ENCODE measurements around the gene PDZRN4. TPM values are rescaled to one million over a fixed set of nuclear protein-coding genes. Genes with fewer than 3 reads are reported as not detected.

PDZRN4 gene
- polyA plus RNA-seq, 1 donor from 2014 or later: 46.7 TPM

DNA sequence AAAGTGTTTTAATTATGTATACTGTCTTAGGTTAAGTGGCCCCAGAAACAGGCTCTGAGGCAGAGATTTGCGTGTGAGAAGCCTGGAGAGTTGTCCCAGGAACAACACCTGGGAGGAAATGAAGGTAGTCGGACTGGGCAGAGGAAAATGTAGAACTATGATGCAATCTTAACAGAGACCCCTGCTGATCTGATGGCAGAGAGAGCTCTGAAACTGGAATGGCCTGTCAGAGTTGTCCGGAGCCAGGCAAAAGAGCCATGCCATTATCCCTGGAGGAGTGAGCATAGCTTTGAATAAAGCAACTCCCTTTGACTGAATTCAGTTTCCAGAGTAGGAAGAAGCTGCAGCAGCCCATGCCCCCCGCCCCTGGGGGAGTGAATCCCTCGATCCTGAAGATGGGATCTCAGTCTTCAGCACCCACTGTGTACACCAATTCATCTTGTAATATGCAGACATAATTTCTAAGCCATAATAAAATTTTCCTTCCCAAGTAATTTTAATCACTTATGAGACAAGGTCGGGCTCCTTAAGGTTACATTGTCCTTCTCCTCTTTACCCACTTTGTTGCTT lies 264.8 kb downstream of the PDZRN4 start:
- no peaks in the 10 kb centered on the region for H3K79me2 ChIP-seq (replicated peaks; ENCODE audit: insufficient read depth, low read length)
- no peak overlapping the region for H3K9ac ChIP-seq (ENCODE audit: low read length)
- H3K9me3 ChIP-seq (ENCODE audit: low read length): no peaks in the 10 kb centered on the region
- H3K27ac ChIP-seq (ENCODE audit: low read length): no peak overlapping the region
- H3K27me3 ChIP-seq (ENCODE audit: insufficient read depth, low read depth, low read length): no peaks in the 10 kb centered on the region
- no peak overlapping the region for H2AFZ ChIP-seq (ENCODE audit: low read depth, low read length)
- TF ChIP-seq POLR2AphosphoS5 (IDR thresholded peaks at IDR 0.05) (no peak), MXI1 (conservative IDR thresholded peaks at IDR 0.05; ENCODE audit: poor library complexity, severe bottlenecking) (no peak)
- TF ChIP-seq, protein P1, sequence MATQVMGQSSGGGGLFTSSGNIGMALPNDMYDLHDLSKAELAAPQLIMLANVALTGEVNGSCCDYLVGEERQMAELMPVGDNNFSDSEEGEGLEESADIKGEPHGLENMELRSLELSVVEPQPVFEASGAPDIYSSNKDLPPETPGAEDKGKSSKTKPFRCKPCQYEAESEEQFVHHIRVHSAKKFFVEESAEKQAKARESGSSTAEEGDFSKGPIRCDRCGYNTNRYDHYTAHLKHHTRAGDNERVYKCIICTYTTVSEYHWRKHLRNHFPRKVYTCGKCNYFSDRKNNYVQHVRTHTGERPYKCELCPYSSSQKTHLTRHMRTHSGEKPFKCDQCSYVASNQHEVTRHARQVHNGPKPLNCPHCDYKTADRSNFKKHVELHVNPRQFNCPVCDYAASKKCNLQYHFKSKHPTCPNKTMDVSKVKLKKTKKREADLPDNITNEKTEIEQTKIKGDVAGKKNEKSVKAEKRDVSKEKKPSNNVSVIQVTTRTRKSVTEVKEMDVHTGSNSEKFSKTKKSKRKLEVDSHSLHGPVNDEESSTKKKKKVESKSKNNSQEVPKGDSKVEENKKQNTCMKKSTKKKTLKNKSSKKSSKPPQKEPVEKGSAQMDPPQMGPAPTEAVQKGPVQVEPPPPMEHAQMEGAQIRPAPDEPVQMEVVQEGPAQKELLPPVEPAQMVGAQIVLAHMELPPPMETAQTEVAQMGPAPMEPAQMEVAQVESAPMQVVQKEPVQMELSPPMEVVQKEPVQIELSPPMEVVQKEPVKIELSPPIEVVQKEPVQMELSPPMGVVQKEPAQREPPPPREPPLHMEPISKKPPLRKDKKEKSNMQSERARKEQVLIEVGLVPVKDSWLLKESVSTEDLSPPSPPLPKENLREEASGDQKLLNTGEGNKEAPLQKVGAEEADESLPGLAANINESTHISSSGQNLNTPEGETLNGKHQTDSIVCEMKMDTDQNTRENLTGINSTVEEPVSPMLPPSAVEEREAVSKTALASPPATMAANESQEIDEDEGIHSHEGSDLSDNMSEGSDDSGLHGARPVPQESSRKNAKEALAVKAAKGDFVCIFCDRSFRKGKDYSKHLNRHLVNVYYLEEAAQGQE (IDR thresholded peaks at IDR 0.05; ENCODE audit: borderline replicate concordance): no peak
- no peaks in the 10 kb centered on the region for H4K20me1 ChIP-seq (ENCODE audit: insufficient read depth)
- H3K4me2 ChIP-seq (ENCODE audit: low read length): no peak overlapping the region
- H3K4me3 ChIP-seq (ENCODE audit: low read length): no peak overlapping the region
- H3K36me3 ChIP-seq (ENCODE audit: insufficient read depth, low read length): no peaks in the 10 kb centered on the region
- no peaks in the 10 kb centered on the region for H3K9me2 ChIP-seq (ENCODE audit: insufficient read depth, low read length)
- no peaks in the 10 kb centered on the region for H3F3A ChIP-seq (ENCODE audit: insufficient read depth, low read length, poor library complexity, severe bottlenecking)

DNA sequence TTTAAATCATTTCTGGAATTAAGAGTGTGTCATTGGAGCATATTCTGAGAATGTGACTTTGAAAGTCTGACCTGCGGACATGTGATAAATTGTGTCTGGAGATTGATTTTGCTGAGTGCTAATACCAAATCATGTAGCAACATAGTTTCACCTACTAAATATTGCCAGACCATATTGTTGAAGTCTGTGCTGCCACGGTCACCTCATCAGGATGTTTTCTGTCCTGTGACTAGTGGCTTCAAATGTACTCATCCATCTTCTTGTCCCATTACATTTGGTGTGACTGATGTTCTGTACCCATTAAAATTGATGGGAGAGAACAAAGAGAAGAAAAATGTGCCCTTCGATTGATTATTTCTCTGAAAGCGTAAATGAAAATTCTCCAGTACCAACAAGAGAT lies 265.3 kb downstream of the PDZRN4 start:
- H3K4me3 ChIP-seq (ENCODE audit: low read length): no peak overlapping the region
- no peaks in the 10 kb centered on the region for H3K27me3 ChIP-seq (ENCODE audit: insufficient read depth, low read depth, low read length)
- H3K27ac ChIP-seq (ENCODE audit: low read length): no peak overlapping the region
- TF ChIP-seq, protein P2, sequence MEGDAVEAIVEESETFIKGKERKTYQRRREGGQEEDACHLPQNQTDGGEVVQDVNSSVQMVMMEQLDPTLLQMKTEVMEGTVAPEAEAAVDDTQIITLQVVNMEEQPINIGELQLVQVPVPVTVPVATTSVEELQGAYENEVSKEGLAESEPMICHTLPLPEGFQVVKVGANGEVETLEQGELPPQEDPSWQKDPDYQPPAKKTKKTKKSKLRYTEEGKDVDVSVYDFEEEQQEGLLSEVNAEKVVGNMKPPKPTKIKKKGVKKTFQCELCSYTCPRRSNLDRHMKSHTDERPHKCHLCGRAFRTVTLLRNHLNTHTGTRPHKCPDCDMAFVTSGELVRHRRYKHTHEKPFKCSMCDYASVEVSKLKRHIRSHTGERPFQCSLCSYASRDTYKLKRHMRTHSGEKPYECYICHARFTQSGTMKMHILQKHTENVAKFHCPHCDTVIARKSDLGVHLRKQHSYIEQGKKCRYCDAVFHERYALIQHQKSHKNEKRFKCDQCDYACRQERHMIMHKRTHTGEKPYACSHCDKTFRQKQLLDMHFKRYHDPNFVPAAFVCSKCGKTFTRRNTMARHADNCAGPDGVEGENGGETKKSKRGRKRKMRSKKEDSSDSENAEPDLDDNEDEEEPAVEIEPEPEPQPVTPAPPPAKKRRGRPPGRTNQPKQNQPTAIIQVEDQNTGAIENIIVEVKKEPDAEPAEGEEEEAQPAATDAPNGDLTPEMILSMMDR (IDR thresholded peaks at IDR 0.05; ENCODE audit: poor library complexity, severe bottlenecking): no peak
- no peak for TF ChIP-seq MXI1 (conservative IDR thresholded peaks at IDR 0.05; ENCODE audit: poor library complexity, severe bottlenecking)
- TF ChIP-seq TAF1 (IDR thresholded peaks at IDR 0.05; ENCODE audit: low read depth): no peak
- TF ChIP-seq EZH2 (IDR thresholded peaks at IDR 0.05; ENCODE audit: borderline replicate concordance, insufficient read depth, low read length, poor library complexity, severe bottlenecking): no peak
- TF ChIP-seq, protein P1 (IDR thresholded peaks at IDR 0.05; ENCODE audit: borderline replicate concordance): no peak
- TF ChIP-seq POLR2AphosphoS5 (IDR thresholded peaks at IDR 0.05): no peak
- no peak overlapping the region for H2AFZ ChIP-seq (ENCODE audit: low read depth, low read length)
- H3K36me3 ChIP-seq (ENCODE audit: insufficient read depth, low read length): no peaks in the 10 kb centered on the region
- H3K4me2 ChIP-seq (ENCODE audit: low read length): no peak overlapping the region
- no peaks in the 10 kb centered on the region for H3K9me2 ChIP-seq (ENCODE audit: insufficient read depth, low read length)
- H4K20me1 ChIP-seq (ENCODE audit: insufficient read depth): no peaks in the 10 kb centered on the region
- no peak overlapping the region for H3K9ac ChIP-seq (ENCODE audit: low read length)
- H3K9me3 ChIP-seq (ENCODE audit: low read length): no peaks in the 10 kb centered on the region
- H3F3A ChIP-seq (ENCODE audit: insufficient read depth, low read length, poor library complexity, severe bottlenecking): no peaks in the 10 kb centered on the region
- no peaks in the 10 kb centered on the region for H3K79me2 ChIP-seq (replicated peaks; ENCODE audit: insufficient read depth, low read length)
